ENCODE data around the gene AP3B2. TPM values are rescaled to one million over a fixed set of nuclear protein-coding genes. Genes with fewer than 3 reads are reported as not detected.
A peak's percentile ranks its signal among the peaks of the same experiment; 100 is the strongest.

AP3B2 gene
- total RNA-seq, 1 experiment from 2014 or later = 0.07 TPM

DNA sequence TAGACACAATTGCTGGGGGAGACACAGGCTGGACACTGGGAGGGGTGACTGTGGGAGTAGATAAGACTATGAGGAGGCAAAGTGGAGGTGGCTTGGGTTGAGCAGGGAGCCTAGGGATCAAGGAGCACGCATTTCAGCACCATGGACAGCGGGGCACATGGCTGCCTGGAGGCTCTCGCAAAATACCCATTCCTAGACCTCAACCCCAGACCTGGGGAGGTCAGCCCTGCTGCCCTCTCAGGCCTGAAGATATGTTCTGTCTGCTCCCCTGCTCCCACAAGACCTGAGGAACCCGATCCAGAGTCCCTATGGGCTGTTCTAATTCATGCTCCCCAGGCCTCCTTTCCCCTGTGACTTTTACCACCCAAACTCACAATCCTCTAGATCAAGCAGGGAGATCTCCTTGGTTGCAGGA, 46.5 kb downstream of the AP3B2 start (continued):
- TF ChIP-seq, protein P1, sequence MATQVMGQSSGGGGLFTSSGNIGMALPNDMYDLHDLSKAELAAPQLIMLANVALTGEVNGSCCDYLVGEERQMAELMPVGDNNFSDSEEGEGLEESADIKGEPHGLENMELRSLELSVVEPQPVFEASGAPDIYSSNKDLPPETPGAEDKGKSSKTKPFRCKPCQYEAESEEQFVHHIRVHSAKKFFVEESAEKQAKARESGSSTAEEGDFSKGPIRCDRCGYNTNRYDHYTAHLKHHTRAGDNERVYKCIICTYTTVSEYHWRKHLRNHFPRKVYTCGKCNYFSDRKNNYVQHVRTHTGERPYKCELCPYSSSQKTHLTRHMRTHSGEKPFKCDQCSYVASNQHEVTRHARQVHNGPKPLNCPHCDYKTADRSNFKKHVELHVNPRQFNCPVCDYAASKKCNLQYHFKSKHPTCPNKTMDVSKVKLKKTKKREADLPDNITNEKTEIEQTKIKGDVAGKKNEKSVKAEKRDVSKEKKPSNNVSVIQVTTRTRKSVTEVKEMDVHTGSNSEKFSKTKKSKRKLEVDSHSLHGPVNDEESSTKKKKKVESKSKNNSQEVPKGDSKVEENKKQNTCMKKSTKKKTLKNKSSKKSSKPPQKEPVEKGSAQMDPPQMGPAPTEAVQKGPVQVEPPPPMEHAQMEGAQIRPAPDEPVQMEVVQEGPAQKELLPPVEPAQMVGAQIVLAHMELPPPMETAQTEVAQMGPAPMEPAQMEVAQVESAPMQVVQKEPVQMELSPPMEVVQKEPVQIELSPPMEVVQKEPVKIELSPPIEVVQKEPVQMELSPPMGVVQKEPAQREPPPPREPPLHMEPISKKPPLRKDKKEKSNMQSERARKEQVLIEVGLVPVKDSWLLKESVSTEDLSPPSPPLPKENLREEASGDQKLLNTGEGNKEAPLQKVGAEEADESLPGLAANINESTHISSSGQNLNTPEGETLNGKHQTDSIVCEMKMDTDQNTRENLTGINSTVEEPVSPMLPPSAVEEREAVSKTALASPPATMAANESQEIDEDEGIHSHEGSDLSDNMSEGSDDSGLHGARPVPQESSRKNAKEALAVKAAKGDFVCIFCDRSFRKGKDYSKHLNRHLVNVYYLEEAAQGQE (IDR thresholded peaks at IDR 0.05; ENCODE audit: low read depth) = peak; percentile 91
- no peak for TF ChIP-seq TCF7L2 (IDR thresholded peaks at IDR 0.05; ENCODE audit: borderline replicate concordance, extremely low read depth, insufficient read depth, insufficient read length)

DNA sequence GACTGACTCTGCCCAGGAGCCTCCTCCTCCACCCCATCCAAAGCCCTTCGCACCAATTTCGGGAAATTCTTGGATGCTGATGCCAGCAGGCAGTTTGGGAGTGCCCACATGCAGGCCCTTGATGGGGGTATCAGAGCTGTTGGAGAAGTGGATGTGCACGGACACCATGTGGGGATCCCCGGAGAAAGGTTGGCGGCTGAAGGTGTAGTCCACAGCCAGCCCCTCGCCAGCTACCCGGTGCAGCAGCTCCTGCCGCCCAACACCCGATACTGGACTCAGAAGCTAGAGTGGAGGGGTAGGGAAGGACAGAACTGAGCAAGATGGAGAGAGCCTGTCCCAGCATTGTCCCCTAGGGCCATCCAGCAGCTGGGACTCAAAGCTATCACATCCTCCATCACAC, 47.0 kb downstream of the AP3B2 start:
- intact Hi-C loops (cut with micrococcal nuclease) = loop anchor here (5.0 kb wide), 1 partner anchor 45 kb away; the partner anchor contains the start of gene AP3B2
- no peak overlapping the region for H3K27ac ChIP-seq (ENCODE audit: low read depth, low read length)
- ChIA-PET RAD21 (ENCODE audit: low non-redundant PET in 1 of 2, low total read pairs in 2 of 2, uncharacterized antibody in 2 of 2, unreplicated experiment in 2 of 2) (no interaction called here), POLR2A (no interaction called here), CTCF (no interaction called here)
- no peaks in the 10 kb centered on the region for H3K4me1 ChIP-seq (ENCODE audit: control insufficient read depth in 1 of 2, insufficient read depth in 2 of 2, low read length in 2 of 2)
- H3K4me2 ChIP-seq (ENCODE audit: low read length) = no peak overlapping the region
- no peaks in the 10 kb centered on the region for H4K20me1 ChIP-seq (ENCODE audit: insufficient read depth)
- no TSS peak for BruUV-seq (replicated peaks)
- H3K4me3 ChIP-seq (replicated peaks in 1 of 2; ENCODE audit: low read depth in 1 of 2, low read length in 2 of 2) = no peak overlapping the region
- ATAC-seq (no peak), DNase-seq (ENCODE audit: low read depth, low spot score) (no peak)
- peaks cover 38% of the 10 kb centered on the region for H3K27me3 ChIP-seq (ENCODE audit: insufficient read depth, low read length)
- no peaks in the 10 kb centered on the region for H3K36me3 ChIP-seq (ENCODE audit: control insufficient read depth in 1 of 2, insufficient read depth in 2 of 2, low read length in 2 of 2)
- no peak overlapping the region for H2AFZ ChIP-seq (ENCODE audit: low read depth, low read length, poor library complexity, severe bottlenecking)
- TF ChIP-seq SRF (IDR thresholded peaks at IDR 0.05; ENCODE audit: low read depth) (no peak), SP1 (IDR thresholded peaks at IDR 0.05; ENCODE audit: low read depth) (no peak), FOSL1 (IDR thresholded peaks at IDR 0.05; ENCODE audit: low read depth) (no peak), ZFX (IDR thresholded peaks at IDR 0.05) (no peak), EZH2 (IDR thresholded peaks at IDR 0.05) (no peak)
- TF ChIP-seq, protein P1 (IDR thresholded peaks at IDR 0.05; ENCODE audit: low read depth) = no peak
- no peaks in the 10 kb centered on the region for H3K9me2 ChIP-seq (ENCODE audit: insufficient read depth)
- H3K9me3 ChIP-seq (ENCODE audit: control insufficient read depth in 1 of 2, insufficient read depth in 1 of 2, low read depth in 1 of 2, low read length in 2 of 2) = no peaks in the 10 kb centered on the region
- H3K9ac ChIP-seq (ENCODE audit: low read length) = no peak overlapping the region
- no peaks in the 10 kb centered on the region for H3K79me2 ChIP-seq (ENCODE audit: insufficient read depth, low read length)

All from HCT116 (cell line).